ENCODE measurements around the gene PRIM1.

GRCh38 chr12:56775638-56776037 is 23.5 kb upstream of the PRIM1 start:
- TF ChIP-seq EZH2 (IDR thresholded peaks at IDR 0.05; ENCODE audit: low read length, unreplicated experiment) = no peak
- TF ChIP-seq, protein P1, sequence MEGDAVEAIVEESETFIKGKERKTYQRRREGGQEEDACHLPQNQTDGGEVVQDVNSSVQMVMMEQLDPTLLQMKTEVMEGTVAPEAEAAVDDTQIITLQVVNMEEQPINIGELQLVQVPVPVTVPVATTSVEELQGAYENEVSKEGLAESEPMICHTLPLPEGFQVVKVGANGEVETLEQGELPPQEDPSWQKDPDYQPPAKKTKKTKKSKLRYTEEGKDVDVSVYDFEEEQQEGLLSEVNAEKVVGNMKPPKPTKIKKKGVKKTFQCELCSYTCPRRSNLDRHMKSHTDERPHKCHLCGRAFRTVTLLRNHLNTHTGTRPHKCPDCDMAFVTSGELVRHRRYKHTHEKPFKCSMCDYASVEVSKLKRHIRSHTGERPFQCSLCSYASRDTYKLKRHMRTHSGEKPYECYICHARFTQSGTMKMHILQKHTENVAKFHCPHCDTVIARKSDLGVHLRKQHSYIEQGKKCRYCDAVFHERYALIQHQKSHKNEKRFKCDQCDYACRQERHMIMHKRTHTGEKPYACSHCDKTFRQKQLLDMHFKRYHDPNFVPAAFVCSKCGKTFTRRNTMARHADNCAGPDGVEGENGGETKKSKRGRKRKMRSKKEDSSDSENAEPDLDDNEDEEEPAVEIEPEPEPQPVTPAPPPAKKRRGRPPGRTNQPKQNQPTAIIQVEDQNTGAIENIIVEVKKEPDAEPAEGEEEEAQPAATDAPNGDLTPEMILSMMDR (conservative IDR thresholded peaks at IDR 0.05; ENCODE audit: low read depth, low read length) = no peak
